ENCODE results near the gene C17orf75. TPM values are rescaled to one million over a fixed set of nuclear protein-coding genes. Genes with fewer than 3 reads are reported as not detected.

C17orf75 gene
- total RNA-seq, 3 donors from 2014 or later (not counting 1 experiment from before 2014, with no cell fraction given): 12.7 to 18.8 (median 13.3) TPM

DNA sequence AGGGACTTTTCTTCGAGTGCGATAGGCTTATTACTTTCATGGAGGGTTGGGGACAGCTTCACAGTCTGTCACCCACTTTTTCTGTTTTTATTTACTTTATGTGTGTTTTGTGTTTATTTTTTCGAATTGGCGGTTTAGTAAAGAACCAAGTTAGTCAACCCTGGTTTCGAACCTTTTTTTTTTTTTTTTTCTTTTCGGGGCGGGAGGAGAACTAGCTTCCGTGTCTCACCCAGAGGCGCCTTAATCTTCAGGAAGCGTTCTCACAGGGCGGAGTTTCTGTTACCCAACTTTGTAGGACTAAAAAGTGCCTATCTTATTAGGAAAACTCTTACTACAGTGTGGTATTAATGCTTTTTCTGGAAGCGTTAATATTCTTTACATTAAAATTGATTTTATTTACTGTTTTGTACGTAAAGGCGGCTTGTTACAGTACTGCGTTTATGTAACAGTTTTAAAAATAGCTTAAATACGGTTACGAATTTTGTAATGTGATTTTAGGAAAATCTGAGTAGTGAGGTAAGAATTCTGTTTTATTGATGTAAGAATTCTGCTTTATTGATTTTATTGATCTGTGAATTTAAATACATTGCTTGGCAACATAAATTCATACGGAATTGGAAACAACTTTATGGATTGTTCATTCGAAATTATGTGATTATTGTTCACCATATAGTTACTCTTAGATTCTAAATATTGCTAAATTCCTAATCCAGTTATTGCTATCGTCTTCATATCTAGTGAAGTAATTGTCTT is 8.9 kb upstream of the C17orf75 start:
- H3K36me3 ChIP-seq (ENCODE audit: control insufficient read depth, insufficient read depth, low read length): peaks cover 27% of the 10 kb centered on the region
- Mint-ChIP-seq H3K36me3 (peaks cover 15% of the 10 kb centered on the region), H3K4me1 (peaks cover 40 to 49% of the 10 kb centered on the region in 2 donors), H3K27me3 (ENCODE audit: low read depth in 2 of 2) (no peaks in the 10 kb centered on the region), H3K9me3 (no peaks in the 10 kb centered on the region), H3K27ac (peak overlapping the region; percentile 100), H3K4me3 (peak overlapping the region; percentile 100)
- H3K9me3 ChIP-seq (ENCODE audit: control insufficient read depth, insufficient read depth, low read length): no peaks in the 10 kb centered on the region
- peaks cover 37% of the 10 kb centered on the region for H3K4me1 ChIP-seq (ENCODE audit: control insufficient read depth, insufficient read depth, low read length)
- intact Hi-C loops (cut with micrococcal nuclease): loop anchor here (1.0 kb wide), 2 partner anchors 10 to 93 kb away; partner anchors contain the start of gene PSMD11
- no peaks in the 10 kb centered on the region for H3K27me3 ChIP-seq (ENCODE audit: control insufficient read depth, insufficient read depth, low read length)
- 0% methylated on average over 15 of the region's 20 CpGs for WGBS (ENCODE audit: insufficient coverage)
- H3K27ac ChIP-seq (ENCODE audit: low read length): peak overlapping the region; percentile 97
- ATAC-seq: peak; percentile 37 to 49 (median 43)
- peak overlapping the region; percentile 94 for H3K4me3 ChIP-seq (ENCODE audit: low read length)
- peak in 1 of 2 donors; percentile 77 for DNase-seq
- TF ChIP-seq CTCF (IDR thresholded peaks at IDR 0.05): no peak

GRCh38 chr17:32349854-32350665 is 8.1 kb upstream of the C17orf75 start, which contains the start of gene ZNF207:
Gene ZNF207 (plus strand): TSS chr17:32350157. CDS start chr17:32350286, 129 bp downstream.
- DNase-seq (peak; percentile 93 to 99), ATAC-seq (peak; percentile 94 to 100 (median 98))
- no peaks in the 10 kb centered on the region for H3K27me3 Mint-ChIP-seq (ENCODE audit: low read depth in 2 of 2)
- Histone ChIP-seq H3K9me3 (ENCODE audit: control insufficient read depth, insufficient read depth, low read length) (no peaks in the 10 kb centered on the region), H3K27me3 (ENCODE audit: control insufficient read depth, insufficient read depth, low read length) (no peaks in the 10 kb centered on the region), H3K4me3 (ENCODE audit: low read length) (peak within 1 kb of the TSS; percentile 94), H3K4me1 (ENCODE audit: control insufficient read depth, insufficient read depth, low read length) (peaks cover 35% of the 10 kb centered on the region), H3K27ac (ENCODE audit: low read length) (peak within 1 kb of the TSS; percentile 97), H3K36me3 (ENCODE audit: control insufficient read depth, insufficient read depth, low read length) (peaks cover 20% of the 10 kb centered on the region)
- H3K4me3 Mint-ChIP-seq: peak within 1 kb of the TSS; percentile 100
- peaks cover 15% of the 10 kb centered on the region for H3K36me3 Mint-ChIP-seq
- H3K27ac Mint-ChIP-seq: peak within 1 kb of the TSS; percentile 100
- intact Hi-C loops (cut with micrococcal nuclease): loop anchor here (1.0 kb wide), 2 partner anchors 9 to 94 kb away; partner anchors contain the start of gene PSMD11
- WGBS (ENCODE audit: insufficient coverage): under 1% methylated on average over 46 of the region's 47 CpGs
- TF ChIP-seq CTCF (IDR thresholded peaks at IDR 0.05): no peak
- H3K4me1 Mint-ChIP-seq: peaks cover 32 to 41% of the 10 kb centered on the region in 2 donors
- H3K9me3 Mint-ChIP-seq: no peaks in the 10 kb centered on the region

DNA sequence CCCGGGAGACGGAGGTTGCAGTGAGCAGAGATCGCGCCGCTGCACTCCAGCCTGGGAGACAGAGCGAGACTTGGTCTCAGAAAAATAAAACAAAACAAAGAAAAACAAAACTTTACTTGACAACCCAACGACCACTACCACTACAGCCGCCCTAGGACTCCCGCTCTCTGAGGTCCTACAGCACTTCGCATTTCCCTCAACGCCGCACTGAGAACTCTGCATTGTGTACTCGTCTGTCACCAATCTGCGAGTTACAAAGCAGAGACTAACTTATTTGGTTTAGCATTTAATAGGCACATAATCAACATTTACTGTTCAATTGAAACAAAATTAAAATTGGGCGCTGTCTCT is 7.5 kb upstream of the C17orf75 start:
- TF ChIP-seq CTCF (IDR thresholded peaks at IDR 0.05): no peak
- Histone ChIP-seq H3K9me3 (ENCODE audit: control insufficient read depth, insufficient read depth, low read length) (no peaks in the 10 kb centered on the region), H3K4me3 (ENCODE audit: low read length) (peak overlapping the region; percentile 94), H3K27me3 (ENCODE audit: control insufficient read depth, insufficient read depth, low read length) (no peaks in the 10 kb centered on the region), H3K4me1 (ENCODE audit: control insufficient read depth, insufficient read depth, low read length) (peaks cover 29% of the 10 kb centered on the region), H3K27ac (ENCODE audit: low read length) (peak overlapping the region; percentile 97), H3K36me3 (ENCODE audit: control insufficient read depth, insufficient read depth, low read length) (peaks cover 14% of the 10 kb centered on the region)
- peaks cover 15% of the 10 kb centered on the region for H3K36me3 Mint-ChIP-seq
- DNase-seq: no peak
- intact Hi-C loops (cut with micrococcal nuclease): no loop called here
- no peaks in the 10 kb centered on the region for H3K9me3 Mint-ChIP-seq
- peak in 2 of 3 donors; percentile 6 to 11 for ATAC-seq
- H3K4me3 Mint-ChIP-seq: peak overlapping the region; percentile 100
- peaks cover 27 to 35% of the 10 kb centered on the region in 2 donors for H3K4me1 Mint-ChIP-seq
- WGBS (ENCODE audit: insufficient coverage): 24% methylated on average over 15 of the region's 15 CpGs
- H3K27ac Mint-ChIP-seq: peak overlapping the region; percentile 100
- no peaks in the 10 kb centered on the region for H3K27me3 Mint-ChIP-seq (ENCODE audit: low read depth in 2 of 2)
